Mesendoderm (in vitro differentiated cells): Measurements from ENCODE around the gene CAVIN3.
A peak's percentile ranks its signal among the peaks of the same experiment; 100 is the strongest.

Experiments
- DNase-seq: peaks from one replicate; pipeline ENCODE4 v3.0.0; 2013
- H2AK5ac ChIP-seq: 2 replicates; pipeline ENCODE4 v1.6.1; 2013; ENCODE audit warnings: low read length, inconsistent platforms
- H2BK120ac ChIP-seq: 2 replicates; pipeline ENCODE4 v1.6.1; 2013; ENCODE audit warnings: low read depth, mild to moderate bottlenecking, low read length, moderate library complexity, mixed read lengths
- H2BK15ac ChIP-seq: replicated peaks from 2 replicates; pipeline ENCODE4 v1.6.1; 2013; ENCODE audit warnings: low read depth, mild to moderate bottlenecking, moderate library complexity
- H2BK5ac ChIP-seq: 2 replicates; pipeline ENCODE4 v1.6.1; 2013; ENCODE audit warnings: low read length, inconsistent platforms
- H3K18ac ChIP-seq: 2 replicates; pipeline ENCODE4 v1.6.1; 2013; ENCODE audit warnings: mild to moderate bottlenecking, low read length, mixed read lengths
- H3K23ac ChIP-seq: one replicate; pipeline ENCODE4 v1.6.1; 2013; ENCODE audit warnings: low read length
- H3K27ac ChIP-seq: 2 replicates; pipeline ENCODE4 v1.5.1; 2013; ENCODE audit warnings: low read depth, mild to moderate bottlenecking, inconsistent platforms, low read length, moderate library complexity
- H3K27me3 ChIP-seq: 2 replicates; pipeline ENCODE4 v1.6.1; 2013; ENCODE audit warnings: low read length, control low read depth, mild to moderate bottlenecking, inconsistent platforms; ENCODE audit not compliant: insufficient read depth, poor library complexity
- H3K36me3 ChIP-seq: 2 replicates; pipeline ENCODE4 v1.6.1; 2013; ENCODE audit warnings: low read length, inconsistent platforms; ENCODE audit not compliant: control insufficient read depth, insufficient read depth
- H3K4ac ChIP-seq: one replicate; pipeline ENCODE4 v1.6.1; 2013; ENCODE audit warnings: low read depth, mild to moderate bottlenecking, low read length, moderate library complexity
- H3K4me1 ChIP-seq: 2 replicates; pipeline ENCODE4 v1.6.1; 2013; ENCODE audit warnings: low read depth, low read length, inconsistent platforms; ENCODE audit not compliant: control insufficient read depth
- H3K4me2 ChIP-seq: 2 replicates; pipeline ENCODE4 v1.6.1; 2013; ENCODE audit warnings: low read length
- H3K4me3 ChIP-seq: 2 replicates; pipeline ENCODE4 v1.5.1; 2013; ENCODE audit warnings: mild to moderate bottlenecking, low read length
- H3K56ac ChIP-seq: one replicate; pipeline ENCODE4 v1.6.1; 2013; ENCODE audit warnings: low read length
- H3K79me1 ChIP-seq: 2 replicates; pipeline ENCODE4 v1.6.1; 2013; ENCODE audit warnings: low read length, inconsistent platforms
- H3K79me2 ChIP-seq: 2 replicates; pipeline ENCODE4 v1.6.1; 2013; ENCODE audit warnings: mild to moderate bottlenecking, low read length; ENCODE audit not compliant: control insufficient read depth, insufficient read depth
- H3K9ac ChIP-seq: 2 replicates; pipeline ENCODE4 v1.6.1; 2013; ENCODE audit warnings: low read length, inconsistent platforms
- H4K5ac ChIP-seq: one replicate; pipeline ENCODE4 v1.6.1; 2013; ENCODE audit warnings: low read length
- H4K8ac ChIP-seq: one replicate; pipeline ENCODE4 v1.6.1; 2013; ENCODE audit warnings: low read depth, mild to moderate bottlenecking, control low read depth, low read length, moderate library complexity
- WGBS: extraction: QIAGEN DNeasy Blood & Tissue Kit; methylation state at CpG from one replicate; pipeline ENCODE4 v1.1.7; 2013; ENCODE audit warnings: low lambda C conversion rate, missing lambda C conversion rate; ENCODE audit not compliant: insufficient coverage; ENCODE audit errors: extremely low coverage; 5-methylcytosine and 5-hydroxymethylcytosine counted together

CAVIN3 gene

DNA sequence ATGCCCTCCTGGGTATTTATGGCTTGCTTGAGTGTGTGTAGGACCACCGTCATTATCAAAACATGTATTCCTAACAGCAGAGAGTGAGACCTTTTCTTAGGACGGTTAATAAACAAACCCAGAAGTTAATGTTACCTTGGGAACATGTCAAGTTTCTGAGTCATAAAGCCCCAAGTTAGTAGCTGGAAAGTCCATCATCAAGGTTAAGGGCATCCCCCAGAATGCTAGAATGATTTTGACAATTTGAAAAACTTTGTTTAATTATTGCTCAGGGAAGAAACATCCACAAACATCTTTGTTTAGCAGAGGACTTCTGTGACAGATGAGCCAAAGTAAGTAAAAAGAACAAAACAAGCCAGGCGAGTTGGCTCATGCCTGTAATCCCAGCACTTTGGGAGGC, 20.0 kb downstream of the CAVIN3 start:
- Histone ChIP-seq H3K27ac (no peak overlapping the region), H2BK5ac (no peak overlapping the region), H3K79me2 (no peaks in the 10 kb centered on the region), H3K36me3 (no peaks in the 10 kb centered on the region), H2BK15ac (no peak overlapping the region), H3K4me3 (no peak overlapping the region), H2BK120ac (no peak overlapping the region), H3K56ac (no peak overlapping the region), H4K5ac (no peak overlapping the region), H2AK5ac (no peak overlapping the region), H3K23ac (no peak overlapping the region), H3K4ac (no peak overlapping the region), H4K8ac (no peak overlapping the region), H3K79me1 (no peaks in the 10 kb centered on the region), H3K27me3 (no peaks in the 10 kb centered on the region), H3K4me2 (no peak overlapping the region), H3K18ac (no peak overlapping the region), H3K9ac (no peak overlapping the region), H3K4me1 (no peaks in the 10 kb centered on the region)
- no peak for DNase-seq
- no CpG with 5 or more reads among the region's 3 CpGs for WGBS

DNA sequence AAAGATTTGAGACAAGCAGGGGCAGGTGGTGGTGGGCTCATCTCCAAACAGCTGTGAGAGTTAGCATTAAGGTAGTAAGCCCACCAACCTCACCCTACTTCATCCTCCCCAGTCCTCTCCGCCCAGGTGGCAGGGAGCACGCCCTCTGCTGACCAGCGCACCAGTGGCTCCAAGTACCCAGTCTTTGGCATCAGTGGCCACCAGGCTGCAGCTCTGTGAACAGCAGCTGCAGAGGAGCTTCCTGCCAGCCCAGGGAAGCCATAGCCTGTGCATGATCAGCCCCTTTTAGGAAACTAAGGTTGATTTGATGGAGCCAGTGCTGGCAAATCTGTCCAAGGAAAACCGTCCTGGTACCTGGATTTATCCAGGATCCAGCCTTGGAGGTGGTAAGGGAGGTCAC, 21.7 kb downstream of the CAVIN3 start:
- Histone ChIP-seq H3K4ac (no peak overlapping the region), H2BK120ac (no peak overlapping the region), H3K36me3 (no peaks in the 10 kb centered on the region), H2AK5ac (no peak overlapping the region), H3K4me3 (no peak overlapping the region), H3K27me3 (no peaks in the 10 kb centered on the region), H3K56ac (no peak overlapping the region), H4K5ac (no peak overlapping the region), H3K27ac (no peak overlapping the region), H3K23ac (no peak overlapping the region), H3K4me1 (no peaks in the 10 kb centered on the region), H2BK15ac (peak overlapping the region; percentile 61), H2BK5ac (no peak overlapping the region), H3K79me2 (no peaks in the 10 kb centered on the region), H4K8ac (no peak overlapping the region), H3K79me1 (no peaks in the 10 kb centered on the region), H3K18ac (no peak overlapping the region), H3K9ac (no peak overlapping the region), H3K4me2 (no peak overlapping the region)
- peak; percentile 89 for DNase-seq
- no CpG with 5 or more reads among the region's 4 CpGs for WGBS

DNA sequence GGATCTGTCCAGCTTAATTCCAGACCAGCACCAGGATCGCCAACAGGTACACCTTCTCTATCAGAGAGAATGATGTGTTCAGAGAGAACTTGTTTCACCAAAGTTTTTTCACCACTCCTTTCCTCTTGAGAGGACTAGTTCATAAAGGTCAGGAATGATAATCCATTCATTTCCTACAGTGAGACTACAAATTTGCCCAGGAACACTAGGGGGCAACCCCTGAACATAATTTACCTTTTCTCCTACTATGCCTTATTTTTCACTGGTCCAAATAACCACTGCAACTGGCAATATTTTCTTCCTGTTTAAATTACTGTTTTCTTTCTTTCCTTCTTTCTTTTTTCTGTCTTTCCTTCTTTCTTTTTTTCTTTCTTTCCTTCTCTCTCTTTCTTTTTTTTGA, 22.5 kb downstream of the CAVIN3 start:
- no peaks in the 10 kb centered on the region for H3K4me1 ChIP-seq
- H3K56ac ChIP-seq, result no peak overlapping the region
- H2AK5ac ChIP-seq, result no peak overlapping the region
- H2BK15ac ChIP-seq, result no peak overlapping the region
- H3K23ac ChIP-seq, result no peak overlapping the region
- DNase-seq, result no peak
- no peak overlapping the region for H3K18ac ChIP-seq
- WGBS, result no CpG with 5 or more reads among the region's 1 CpG
- no peak overlapping the region for H4K8ac ChIP-seq
- no peak overlapping the region for H3K4me3 ChIP-seq
- no peaks in the 10 kb centered on the region for H3K27me3 ChIP-seq
- no peak overlapping the region for H3K27ac ChIP-seq
- H4K5ac ChIP-seq, result no peak overlapping the region
- no peak overlapping the region for H2BK120ac ChIP-seq
- no peaks in the 10 kb centered on the region for H3K79me1 ChIP-seq
- no peak overlapping the region for H3K4ac ChIP-seq
- no peak overlapping the region for H3K9ac ChIP-seq
- no peaks in the 10 kb centered on the region for H3K36me3 ChIP-seq
- H2BK5ac ChIP-seq, result no peak overlapping the region
- no peaks in the 10 kb centered on the region for H3K79me2 ChIP-seq
- no peak overlapping the region for H3K4me2 ChIP-seq

DNA sequence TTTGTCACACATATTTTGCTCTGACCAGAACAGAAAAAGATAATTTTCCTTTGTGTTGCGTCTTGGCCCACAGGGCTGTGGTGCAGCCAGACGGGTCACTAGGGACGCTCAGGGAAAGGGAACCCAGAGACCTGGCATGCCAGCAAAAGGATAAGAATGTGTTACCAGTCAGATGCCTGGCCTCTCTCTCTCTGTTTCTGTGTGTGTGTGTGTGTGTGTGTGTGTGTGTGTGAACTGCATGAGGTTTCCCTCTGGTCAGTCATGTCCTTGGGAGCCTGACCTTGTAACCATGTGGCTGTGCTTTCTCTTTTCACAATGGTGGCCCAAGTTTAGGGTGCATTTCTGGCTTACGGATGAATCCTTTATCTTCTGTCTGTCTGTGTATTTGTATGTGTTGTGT, 35.3 kb downstream of the CAVIN3 start:
- WGBS, result no CpG with 5 or more reads among the region's 4 CpGs
- DNase-seq, result no peak
- Histone ChIP-seq H3K4ac (no peak overlapping the region), H3K27me3 (no peaks in the 10 kb centered on the region), H2BK5ac (no peak overlapping the region), H3K27ac (no peak overlapping the region), H3K79me2 (no peaks in the 10 kb centered on the region), H3K79me1 (no peaks in the 10 kb centered on the region), H4K8ac (no peak overlapping the region), H3K9ac (no peak overlapping the region), H3K18ac (no peak overlapping the region), H3K36me3 (no peaks in the 10 kb centered on the region), H2BK120ac (no peak overlapping the region), H2BK15ac (no peak overlapping the region), H3K56ac (no peak overlapping the region), H3K4me3 (no peak overlapping the region), H3K4me2 (no peak overlapping the region), H3K4me1 (peaks cover 5% of the 10 kb centered on the region), H2AK5ac (no peak overlapping the region), H4K5ac (no peak overlapping the region), H3K23ac (no peak overlapping the region)

DNA sequence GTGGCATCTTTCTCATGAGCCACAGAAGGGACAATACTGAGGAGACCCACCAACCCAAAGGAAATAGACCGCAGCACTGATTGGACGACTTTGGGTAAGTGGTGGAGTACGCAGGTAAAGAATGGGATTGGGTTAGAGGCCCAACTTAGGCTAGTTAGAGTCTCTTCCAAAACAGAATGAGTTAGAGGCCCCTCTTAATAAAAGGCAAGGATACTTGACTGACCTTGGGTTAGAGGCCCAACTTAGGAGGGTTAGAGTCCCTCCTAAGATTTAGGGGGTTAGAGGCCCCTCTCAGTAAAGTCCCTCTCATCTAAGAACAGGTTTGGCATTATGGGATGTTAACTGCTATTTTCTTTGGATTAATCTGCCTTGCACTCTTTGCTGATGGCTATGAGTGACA, 36.1 kb downstream of the CAVIN3 start:
- H3K18ac ChIP-seq, result peak overlapping the region; percentile 34
- no peak overlapping the region for H4K5ac ChIP-seq
- H2AK5ac ChIP-seq, result no peak overlapping the region
- H3K23ac ChIP-seq, result no peak overlapping the region
- no peaks in the 10 kb centered on the region for H3K79me1 ChIP-seq
- H3K27ac ChIP-seq, result no peak overlapping the region
- H3K56ac ChIP-seq, result no peak overlapping the region
- DNase-seq, result no peak
- no peaks in the 10 kb centered on the region for H3K79me2 ChIP-seq
- H2BK15ac ChIP-seq, result no peak overlapping the region
- no peak overlapping the region for H2BK5ac ChIP-seq
- no peak overlapping the region for H4K8ac ChIP-seq
- H3K9ac ChIP-seq, result no peak overlapping the region
- no peaks in the 10 kb centered on the region for H3K36me3 ChIP-seq
- no peak overlapping the region for H2BK120ac ChIP-seq
- H3K4me3 ChIP-seq, result no peak overlapping the region
- H3K27me3 ChIP-seq, result no peaks in the 10 kb centered on the region
- no CpG with 5 or more reads among the region's 3 CpGs for WGBS
- H3K4me1 ChIP-seq, result peaks cover 5% of the 10 kb centered on the region
- H3K4me2 ChIP-seq, result no peak overlapping the region
- no peak overlapping the region for H3K4ac ChIP-seq

DNA sequence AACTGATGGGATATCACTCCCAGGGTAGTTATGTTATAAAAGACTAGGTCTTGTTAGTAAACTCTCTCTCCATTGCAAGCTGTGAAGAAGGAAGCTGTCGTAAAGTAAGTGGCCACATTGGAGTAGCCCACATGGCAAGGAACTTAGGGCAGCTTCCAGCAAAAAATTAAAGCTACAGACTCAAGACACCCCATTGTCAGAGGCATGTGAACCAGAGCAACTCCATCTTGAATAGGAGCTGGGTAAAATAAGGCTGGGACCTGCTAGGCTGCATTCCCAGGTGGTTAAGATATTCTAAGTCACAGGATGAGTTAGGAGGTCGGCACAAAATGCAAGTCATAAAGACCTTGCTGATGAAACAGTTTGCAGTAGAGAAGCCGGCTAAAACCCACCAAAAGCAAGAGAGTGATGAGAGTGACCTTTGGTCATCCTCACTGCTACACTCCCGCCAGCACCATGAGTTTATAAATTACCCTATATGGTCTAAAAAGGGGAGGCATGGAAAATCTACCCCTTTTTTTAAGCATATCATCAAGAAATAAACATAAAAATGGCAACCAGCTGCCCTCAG, 36.8 kb downstream of the CAVIN3 start:
- Histone ChIP-seq H3K79me2 (no peaks in the 10 kb centered on the region), H2BK15ac (peak overlapping the region; percentile 67), H3K56ac (no peak overlapping the region), H3K27me3 (no peaks in the 10 kb centered on the region), H3K27ac (no peak overlapping the region), H3K4me3 (no peak overlapping the region), H4K8ac (no peak overlapping the region), H2BK5ac (no peak overlapping the region), H2BK120ac (no peak overlapping the region), H3K23ac (no peak overlapping the region), H3K4me1 (peaks cover 5% of the 10 kb centered on the region), H3K18ac (peak overlapping the region; percentile 31), H3K4me2 (no peak overlapping the region), H3K79me1 (no peaks in the 10 kb centered on the region), H3K4ac (no peak overlapping the region), H3K36me3 (no peaks in the 10 kb centered on the region), H2AK5ac (no peak overlapping the region), H3K9ac (no peak overlapping the region), H4K5ac (no peak overlapping the region)
- DNase-seq, result no peak
- no CpG with 5 or more reads among the region's 4 CpGs for WGBS
